H9 (cell line): ENCODE results near the gene PRR3. TPM values are rescaled to one million over a fixed set of nuclear protein-coding genes. Genes with fewer than 3 reads are reported as not detected.

ENCODE experiments used
- DNase-seq: peaks from one replicate; pipeline ENCODE4 v3.0.0-alpha.2; 2017
- H2AFZ ChIP-seq: one replicate; pipeline ENCODE4 v1.6.1; 2013; ENCODE audit warnings: mild to moderate bottlenecking, low read length, control low read depth, moderate library complexity
- H2AK5ac ChIP-seq: 2 replicates; pipeline ENCODE4 v1.6.1; 2013; ENCODE audit warnings: low read length, control low read depth, mixed read lengths; ENCODE audit not compliant: insufficient read length
- H2BK120ac ChIP-seq: one replicate; pipeline ENCODE4 v1.6.1; 2013; ENCODE audit warnings: low read depth, mild to moderate bottlenecking, low read length, control low read depth, inconsistent platforms; ENCODE audit not compliant: poor library complexity, severe bottlenecking
- H2BK12ac ChIP-seq: 2 replicates; pipeline ENCODE4 v1.6.1; 2013; ENCODE audit warnings: low read length, control low read depth, mixed read lengths, low read depth; ENCODE audit not compliant: insufficient read length
- H2BK15ac ChIP-seq: 2 replicates; pipeline ENCODE4 v1.6.1; 2013; ENCODE audit warnings: low read depth, low read length, control low read depth
- H2BK20ac ChIP-seq: one replicate; pipeline ENCODE4 v1.6.1; 2013; ENCODE audit warnings: low read depth, mild to moderate bottlenecking, low read length, control low read depth, inconsistent platforms; ENCODE audit not compliant: poor library complexity, severe bottlenecking
- H2BK5ac ChIP-seq: 2 replicates; pipeline ENCODE4 v1.6.1; 2013; ENCODE audit warnings: low read length, control low read depth, mixed read lengths; ENCODE audit not compliant: insufficient read length
- H3K14ac ChIP-seq: 2 replicates; pipeline ENCODE4 v1.6.1; 2013; ENCODE audit warnings: low read length, control low read depth; ENCODE audit not compliant: insufficient read depth
- H3K18ac ChIP-seq: 2 replicates; pipeline ENCODE4 v1.6.1; 2013; ENCODE audit warnings: low read depth, mild to moderate bottlenecking, mixed read lengths, low read length, control low read depth; ENCODE audit not compliant: insufficient read length
- H3K23ac ChIP-seq: 2 replicates; pipeline ENCODE4 v1.6.1; 2013; ENCODE audit warnings: low read length, control low read depth, mixed read lengths, low read depth; ENCODE audit not compliant: insufficient read length
- H3K23me2 ChIP-seq: 2 replicates; pipeline ENCODE4 v1.6.1; 2013; ENCODE audit warnings: low read depth, mild to moderate bottlenecking, mixed read lengths, low read length, control low read depth; ENCODE audit not compliant: insufficient read length, poor library complexity, severe bottlenecking
- H3K27ac ChIP-seq: 2 replicates; pipeline ENCODE4 v1.5.1; 2013; ENCODE audit warnings: low read length, control low read depth, mixed read lengths, low read depth; ENCODE audit not compliant: insufficient read length
- H3K27me3 ChIP-seq: 2 replicates; pipeline ENCODE4 v1.6.1; 2013; ENCODE audit warnings: low read length, control low read depth, inconsistent platforms; ENCODE audit not compliant: insufficient read depth
- H3K4ac ChIP-seq: 2 replicates; pipeline ENCODE4 v1.6.1; 2013; ENCODE audit warnings: low read depth, mild to moderate bottlenecking, control low read depth, inconsistent platforms, low read length, moderate library complexity
- H3K4me1 ChIP-seq: 2 replicates; pipeline ENCODE4 v1.6.1; 2013; ENCODE audit warnings: low read length, control low read depth, inconsistent platforms; ENCODE audit not compliant: insufficient read depth
- H3K4me2 ChIP-seq: 2 replicates; pipeline ENCODE4 v1.6.1; 2013; ENCODE audit warnings: low read length, control low read depth, mixed read lengths; ENCODE audit not compliant: insufficient read length, insufficient read depth
- H3K56ac ChIP-seq: 2 replicates; pipeline ENCODE4 v1.6.1; 2013; ENCODE audit warnings: low read depth, mild to moderate bottlenecking, mixed read lengths, low read length, control low read depth; ENCODE audit not compliant: insufficient read length
- H3K79me1 ChIP-seq: 2 replicates; pipeline ENCODE4 v1.6.1; 2013; ENCODE audit warnings: low read depth, mild to moderate bottlenecking, moderate library complexity, low read length, control low read depth, inconsistent platforms; ENCODE audit not compliant: insufficient read depth, poor library complexity, severe bottlenecking
- H3K79me2 ChIP-seq: 2 replicates; pipeline ENCODE4 v1.6.1; 2013; ENCODE audit warnings: low read length, control low read depth, inconsistent platforms; ENCODE audit not compliant: insufficient read depth
- H3K9ac ChIP-seq: 2 replicates; pipeline ENCODE4 v1.6.1; 2013; ENCODE audit warnings: low read length, control low read depth, mixed read lengths; ENCODE audit not compliant: insufficient read length; ENCODE audit errors: extremely low read depth
- H3K9me3 ChIP-seq: one replicate; pipeline ENCODE4 v1.6.1; 2013; ENCODE audit warnings: low read depth, low read length, inconsistent platforms; ENCODE audit not compliant: control insufficient read depth
- H3T11ph ChIP-seq: one replicate; pipeline ENCODE4 v1.6.1; 2013; ENCODE audit warnings: mild to moderate bottlenecking, low read length, control low read depth, inconsistent platforms
- H4K20me1 ChIP-seq: one replicate; pipeline ENCODE4 v1.6.1; 2013; ENCODE audit not compliant: control insufficient read depth, insufficient read length, insufficient read depth
- H4K5ac ChIP-seq: 2 replicates; pipeline ENCODE4 v1.6.1; 2013; ENCODE audit warnings: low read depth, mild to moderate bottlenecking, mixed read lengths, low read length, control low read depth; ENCODE audit not compliant: insufficient read length
- H4K8ac ChIP-seq: replicated peaks from 2 replicates; pipeline ENCODE4 v1.6.1; 2013; ENCODE audit warnings: low read length, control low read depth, mixed read lengths, low read depth; ENCODE audit not compliant: insufficient read length
- H4K91ac ChIP-seq: 2 replicates; pipeline ENCODE4 v1.6.1; 2013; ENCODE audit warnings: low read depth, mild to moderate bottlenecking, moderate library complexity, mixed read lengths, low read length, control low read depth; ENCODE audit not compliant: insufficient read length
- H3K27ac Mint-ChIP-seq, 3 experiments: 2 replicates in 2 of 3; 3 replicates in 1 of 3; pipeline ENCODE4 v1.8.0; 2020 to 2021; ENCODE audit warnings: mixed read lengths in 3 of 3, mild to moderate bottlenecking in 1 of 3, moderate library complexity in 1 of 3
- H3K27me3 Mint-ChIP-seq: 2 replicates; pipeline ENCODE4 v1.8.0; 2021; ENCODE audit warnings: low read depth, mild to moderate bottlenecking, moderate library complexity, mixed read lengths
- H3K36me3 Mint-ChIP-seq, 3 experiments: 2 replicates in 2 of 3; 3 replicates in 1 of 3; pipeline ENCODE4 v1.8.0; 2020 to 2021; ENCODE audit warnings: low read depth in 3 of 3, mixed read lengths in 3 of 3; ENCODE audit not compliant: insufficient read depth in 1 of 3
- H3K4me1 Mint-ChIP-seq, 2 experiments: 2 replicates each; pipeline ENCODE4 v1.8.0; 2020; ENCODE audit warnings: mixed read lengths in 2 of 2
- H3K4me3 Mint-ChIP-seq, 2 experiments: 2 replicates in 1 of 2; 3 replicates in 1 of 2; pipeline ENCODE4 v1.8.0; 2020 to 2021; ENCODE audit warnings: mild to moderate bottlenecking in 2 of 2, mixed read lengths in 2 of 2, moderate library complexity in 1 of 2
- H3K9me3 Mint-ChIP-seq, 2 experiments: 2 replicates in 1 of 2; 3 replicates in 1 of 2; pipeline ENCODE4 v1.8.0; 2020; ENCODE audit warnings: mild to moderate bottlenecking in 2 of 2, mixed read lengths in 2 of 2, moderate library complexity in 1 of 2
- CTCF ChIP-seq: fragments of 200-600 bp; sonication (generic); conservative IDR thresholded peaks from 3 replicates; pipeline ENCODE4 v1.8.0; 2021; ENCODE audit warnings: antibody characterized with exemption, mild to moderate bottlenecking
- WGBS: extraction: QIAGEN DNeasy Blood & Tissue Kit; methylation state at CpG from one replicate; pipeline ENCODE4 v1.1.7; 2013; ENCODE audit warnings: missing lambda C conversion rate, low lambda C conversion rate, mixed read lengths; ENCODE audit not compliant: insufficient read length; ENCODE audit errors: extremely low coverage; 5-methylcytosine and 5-hydroxymethylcytosine counted together
- total RNA-seq: library from RNA; stranded (reverse); gene quantifications from 2 replicates; pipeline ENCODE4 v1.2.1, GENCODE V29; 2021

Gene PRR3
- total RNA-seq, 1 experiment from 2014 or later = 17.0 TPM

DNA sequence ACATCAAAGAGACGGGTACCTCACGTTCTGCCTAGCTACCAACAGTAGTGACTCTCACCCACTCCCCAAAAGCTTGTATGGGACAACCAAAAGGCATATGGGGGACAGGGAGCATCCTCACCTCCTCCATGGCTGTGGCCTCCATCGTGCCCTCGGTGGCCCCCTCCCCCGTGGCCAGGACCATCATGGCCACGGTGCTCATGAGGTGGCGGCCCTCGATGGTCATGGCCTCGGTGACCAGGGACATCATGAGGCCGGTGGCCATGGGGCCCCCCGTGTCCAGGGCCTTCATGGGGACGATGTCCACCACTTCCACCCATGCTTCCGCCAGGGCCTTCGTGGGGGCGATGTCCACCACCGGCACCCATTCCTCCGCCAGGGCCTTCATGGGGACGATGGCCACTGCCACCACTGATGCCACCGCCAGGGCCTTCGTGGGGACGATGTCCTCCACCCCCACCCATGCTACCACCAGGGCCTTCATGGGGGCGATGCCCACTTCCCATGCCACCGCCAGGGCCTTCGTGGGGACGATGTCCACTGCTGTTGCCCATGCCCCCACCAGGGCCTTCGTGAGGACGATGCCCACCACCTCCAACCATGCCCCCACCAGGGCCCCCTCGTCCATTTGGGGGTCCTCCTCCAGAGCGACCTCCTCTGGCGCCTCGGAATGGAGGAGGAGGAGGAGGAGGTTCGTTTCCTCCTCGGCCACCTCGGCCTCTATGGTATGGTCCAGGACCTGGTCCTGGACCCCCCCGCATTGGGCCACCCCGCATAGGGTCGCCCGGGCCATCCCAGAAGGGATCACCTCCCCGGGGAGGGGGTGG, 44.9 kb downstream of the PRR3 start:
- peaks cover 3% of the 10 kb centered on the region for H4K20me1 ChIP-seq
- H3K4me1 ChIP-seq = no peaks in the 10 kb centered on the region
- H3K27ac Mint-ChIP-seq = no peak overlapping the region

More for the DNA sequence above, 44.9 kb downstream of the PRR3 start:
- Histone ChIP-seq H3K79me1 (no peaks in the 10 kb centered on the region), H2BK20ac (no peak overlapping the region), H3T11ph (no peak overlapping the region), H3K27ac (no peak overlapping the region), H2BK5ac (no peak overlapping the region), H3K56ac (no peak overlapping the region), H3K23me2 (no peaks in the 10 kb centered on the region), H4K5ac (no peak overlapping the region), H3K4me2 (no peak overlapping the region), H3K23ac (no peak overlapping the region), H3K14ac (no peak overlapping the region; the same call in 1 of the 2 replicates), H4K91ac (no peak overlapping the region), H3K4ac (no peak overlapping the region), H2AFZ (no peak overlapping the region), H2BK12ac (no peak overlapping the region), H3K9ac (no peak overlapping the region), H2BK15ac (no peak overlapping the region), H3K27me3 (no peaks in the 10 kb centered on the region), H2AK5ac (no peak overlapping the region), H3K9me3 (no peaks in the 10 kb centered on the region), H3K18ac (no peak overlapping the region), H4K8ac (no peak overlapping the region), H3K79me2 (no peaks in the 10 kb centered on the region), H2BK120ac (no peak overlapping the region)
- no peak for TF ChIP-seq CTCF
- no peak for DNase-seq
- Mint-ChIP-seq H3K9me3 (no peaks in the 10 kb centered on the region), H3K4me1 (peaks cover 0 to 2% of the 10 kb centered on the region in 2 experiments; a peak in 1 of 4 replicates), H3K36me3 (peaks cover 54 to 81% (median 73%) of the 10 kb centered on the region in 3 experiments), H3K4me3 (no peak overlapping the region), H3K27me3 (peaks cover 2% of the 10 kb centered on the region)
- no CpG with 5 or more reads among the region's 39 CpGs for WGBS
